HG02840 (cell line): Measurements from ENCODE around the gene PXK.
A peak's percentile ranks its signal among the peaks of the same experiment; 100 is the strongest.
"Not testable (repeated sequence)": the region's sequence is repeated elsewhere in the genome, so short reads cannot be mapped to it uniquely, and the experiment has no call there.

Experiments used
- ATAC-seq: cut with Tn5 transposase; IDR thresholded peaks from one replicate; pipeline ENCODE4 v1.9.1; 2021; ENCODE audit warnings: mild to moderate bottlenecking, moderate library complexity, moderate number of reproducible peaks; ENCODE audit not compliant: unreplicated experiment, low FRiP score

Gene PXK

DNA sequence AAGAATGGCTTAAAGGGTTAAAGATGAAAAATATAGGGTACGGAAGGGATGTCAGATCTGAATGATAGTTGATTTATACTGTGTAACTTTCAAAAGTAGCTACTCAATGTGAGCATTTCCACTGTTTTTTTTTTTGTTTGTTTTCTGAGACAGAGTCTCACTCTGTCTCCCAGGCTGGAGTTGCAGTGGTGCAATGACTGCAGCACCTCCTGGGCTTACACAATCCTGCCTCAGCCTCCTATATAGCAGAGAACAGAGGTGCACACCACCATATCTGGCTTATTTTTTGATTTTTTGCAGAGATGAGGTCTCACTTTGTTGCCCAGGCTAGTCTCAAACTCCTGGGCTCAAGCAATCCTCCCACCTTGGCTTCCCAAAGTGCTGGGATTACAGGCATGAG is 9.9 kb upstream of the PXK start:
- ATAC-seq = no peak

DNA sequence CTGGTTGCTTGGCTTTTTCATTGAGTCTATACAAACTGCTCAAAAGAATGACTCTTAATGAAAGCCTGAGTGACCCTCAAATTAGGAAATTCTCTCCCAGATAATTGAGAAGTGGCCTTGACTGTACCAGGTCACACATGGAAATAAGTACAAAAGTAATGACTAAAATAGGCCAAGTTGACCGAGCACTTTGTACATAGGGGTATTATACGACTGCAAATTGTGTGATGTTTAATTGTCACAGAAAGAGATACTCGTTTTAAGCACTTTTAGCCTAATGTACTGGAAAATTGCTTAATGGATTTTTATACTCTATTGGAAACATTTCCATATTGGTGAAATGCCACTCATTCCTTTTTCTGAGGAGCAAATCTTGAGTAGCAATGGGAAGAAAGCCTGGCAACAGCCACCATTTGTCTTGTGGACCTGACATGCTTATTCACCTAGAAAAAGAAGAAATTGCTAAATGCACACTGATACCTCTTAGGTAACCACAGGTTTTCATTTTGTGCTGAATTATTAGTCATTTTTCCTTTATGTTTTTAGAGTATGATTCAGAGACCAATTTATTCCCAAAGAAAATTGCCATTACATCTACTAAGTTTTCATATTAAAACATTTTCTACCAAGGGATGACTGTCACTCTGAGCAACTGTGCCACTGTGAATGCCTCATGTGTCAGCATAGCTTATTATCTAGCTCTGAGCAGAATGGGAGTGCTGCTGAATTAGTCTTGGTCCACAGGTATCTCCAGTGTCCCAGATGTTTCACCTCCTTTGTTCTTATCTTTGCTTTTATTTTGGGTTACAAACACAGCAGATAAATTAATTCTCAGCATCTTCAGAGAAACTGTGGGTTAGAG is 8.9 kb upstream of the PXK start:
- no peak for ATAC-seq

DNA sequence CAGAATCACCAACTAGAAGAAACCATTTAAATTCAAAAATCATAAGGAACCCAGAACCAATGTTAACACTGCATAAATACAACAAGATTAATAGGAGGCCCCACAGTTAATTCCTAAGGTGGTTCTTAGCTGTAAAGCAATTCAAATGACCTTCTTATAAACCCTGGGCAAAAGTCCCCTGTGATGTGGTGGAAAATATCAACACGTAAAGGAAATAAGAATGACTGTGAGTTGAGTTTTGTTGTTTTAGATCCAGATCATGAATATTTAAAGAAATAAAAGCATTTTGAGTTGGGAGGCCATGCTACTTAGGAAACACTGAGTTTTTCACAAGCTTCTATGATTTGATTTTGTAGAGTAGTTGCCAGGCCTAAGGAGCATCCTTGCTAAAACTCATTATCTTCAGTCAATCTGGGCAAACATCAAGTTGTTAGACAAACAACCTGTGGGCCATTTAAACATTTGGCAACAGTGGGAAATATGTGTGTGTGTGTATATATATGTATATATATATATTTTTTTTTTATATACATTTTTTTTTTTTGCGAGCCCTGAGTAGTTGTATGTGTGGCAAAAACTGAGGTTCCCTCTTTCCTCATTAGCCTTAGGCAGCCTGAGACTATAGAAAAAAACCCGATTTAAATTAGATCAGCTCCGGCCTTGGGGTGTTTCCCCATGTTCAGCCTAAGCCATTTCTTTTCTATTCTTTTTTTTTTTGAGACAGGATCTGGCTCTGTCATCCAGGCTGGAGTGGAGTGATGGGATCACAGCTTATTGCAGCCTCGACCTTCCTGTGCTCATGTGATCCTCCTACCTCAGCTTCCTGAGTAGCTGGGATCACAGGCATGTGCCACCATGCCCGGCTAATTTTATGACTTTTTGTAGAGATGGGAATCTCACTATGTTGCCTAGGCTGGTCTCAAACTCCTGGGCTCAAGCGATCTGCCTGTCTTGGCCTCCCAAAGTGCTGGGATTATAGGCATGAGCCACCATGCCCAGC is 8.0 kb upstream of the PXK start:
- no peak for ATAC-seq

DNA sequence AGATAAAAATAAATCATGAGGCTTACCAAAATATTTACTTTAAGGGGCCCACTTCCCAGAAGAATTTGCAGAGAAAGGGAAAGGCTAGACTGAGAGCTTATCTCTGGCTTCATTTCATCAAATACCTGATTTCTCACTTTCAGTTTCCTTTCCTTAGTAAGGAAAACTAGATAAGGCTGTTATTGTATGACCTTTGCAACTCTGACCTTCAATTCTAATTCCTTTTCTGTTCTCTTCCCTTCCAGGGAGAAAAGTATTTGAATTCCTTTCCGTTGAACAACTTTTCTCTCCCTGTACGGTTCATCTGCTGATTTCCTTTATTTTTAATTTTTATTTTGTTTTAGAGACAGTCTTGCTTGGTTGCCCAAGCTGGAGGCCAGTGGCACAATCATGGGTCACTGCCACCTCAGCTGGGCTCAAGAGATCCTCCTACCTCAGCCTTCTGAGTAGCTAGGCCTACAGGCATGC is 7.1 kb upstream of the PXK start:
- no peak for ATAC-seq

DNA sequence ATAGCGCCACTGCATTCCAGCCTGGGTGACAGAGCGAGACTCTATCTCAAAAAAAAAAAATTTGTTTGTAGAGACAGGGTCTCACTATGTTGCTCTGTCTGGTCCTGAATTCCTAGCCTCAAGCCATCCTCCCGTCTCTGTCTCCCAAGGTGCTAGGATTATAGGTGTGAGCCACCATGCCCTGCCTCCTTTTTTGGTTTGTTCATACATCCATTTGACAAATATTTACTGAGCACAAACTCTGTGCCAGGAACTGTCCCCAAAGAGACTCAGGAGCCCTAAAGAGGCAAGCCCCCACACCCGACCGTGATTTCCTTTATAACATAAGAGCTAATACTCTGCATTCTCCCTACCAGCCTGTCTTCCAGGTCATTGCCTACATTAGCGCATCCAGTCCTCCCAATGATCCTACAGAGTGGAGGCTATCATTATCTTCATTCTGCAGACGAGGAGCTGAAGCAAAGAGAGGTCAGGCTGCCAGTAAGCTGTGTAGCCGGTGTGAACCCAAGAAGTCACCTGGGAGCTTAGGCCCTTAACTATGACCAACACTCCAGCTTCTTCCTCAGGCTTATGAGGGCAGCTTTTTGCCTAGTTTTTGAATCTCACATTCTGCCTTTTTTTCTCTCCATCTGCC is 6.3 kb upstream of the PXK start:
- ATAC-seq = no peak

DNA sequence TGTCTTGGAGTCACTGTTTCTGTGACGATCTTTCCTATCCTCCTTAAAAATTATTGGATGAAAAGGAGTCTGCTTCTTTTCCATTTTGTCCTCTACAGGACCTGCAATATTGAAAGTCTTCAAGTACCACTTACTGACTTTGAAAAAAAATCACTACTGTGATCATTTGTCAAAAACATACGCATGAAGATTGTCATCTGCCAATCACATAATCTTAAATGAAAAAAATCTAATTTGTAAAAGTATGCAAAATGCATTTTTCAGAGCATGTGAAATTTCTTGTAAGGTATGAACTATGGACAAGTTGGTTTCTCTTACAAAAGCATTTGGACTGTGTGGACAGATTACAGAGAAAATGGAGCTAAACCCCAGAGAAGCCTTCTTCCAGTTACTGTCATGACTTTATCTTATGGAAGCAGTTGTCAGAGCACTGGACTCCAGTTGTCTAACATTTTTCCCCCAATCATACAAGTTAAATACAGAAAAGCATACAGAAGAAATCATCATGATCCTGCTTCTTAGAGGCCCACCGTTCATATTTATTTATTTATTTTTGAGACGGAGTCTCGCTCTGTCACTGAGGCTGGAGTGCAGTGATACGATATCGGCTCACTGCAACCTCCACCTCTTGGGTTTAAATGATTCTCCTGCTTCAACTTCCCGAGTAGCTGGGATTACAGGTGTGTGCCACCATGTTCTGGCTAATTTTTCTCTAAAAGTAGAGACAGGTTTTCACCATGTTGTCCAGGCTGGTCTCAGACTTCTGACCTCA is 3.4 kb upstream of the PXK start:
- ATAC-seq = no peak

DNA sequence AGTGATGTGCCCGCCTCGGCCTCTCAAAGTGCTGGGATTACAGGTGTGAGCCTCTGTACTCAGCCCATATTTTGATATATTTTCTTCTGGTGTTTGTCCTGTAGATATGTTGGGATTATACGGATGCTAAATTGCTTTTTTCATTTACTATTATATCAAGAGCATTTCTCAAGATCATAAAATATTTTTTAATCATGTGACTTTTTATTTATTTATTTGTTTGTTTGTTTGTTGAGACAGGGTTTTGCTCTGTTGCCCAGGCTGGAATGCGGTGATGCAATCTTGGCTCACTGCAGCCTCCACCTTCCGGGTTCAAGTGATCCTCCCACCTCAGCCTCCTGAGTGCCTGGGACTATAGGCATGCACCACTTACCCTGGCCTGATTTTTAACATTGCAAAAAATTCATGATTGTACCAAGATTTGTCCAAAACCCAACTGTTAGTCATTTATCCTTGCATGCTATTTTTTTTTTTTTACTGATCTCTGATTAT is 2.7 kb upstream of the PXK start:
- ATAC-seq = no peak

DNA sequence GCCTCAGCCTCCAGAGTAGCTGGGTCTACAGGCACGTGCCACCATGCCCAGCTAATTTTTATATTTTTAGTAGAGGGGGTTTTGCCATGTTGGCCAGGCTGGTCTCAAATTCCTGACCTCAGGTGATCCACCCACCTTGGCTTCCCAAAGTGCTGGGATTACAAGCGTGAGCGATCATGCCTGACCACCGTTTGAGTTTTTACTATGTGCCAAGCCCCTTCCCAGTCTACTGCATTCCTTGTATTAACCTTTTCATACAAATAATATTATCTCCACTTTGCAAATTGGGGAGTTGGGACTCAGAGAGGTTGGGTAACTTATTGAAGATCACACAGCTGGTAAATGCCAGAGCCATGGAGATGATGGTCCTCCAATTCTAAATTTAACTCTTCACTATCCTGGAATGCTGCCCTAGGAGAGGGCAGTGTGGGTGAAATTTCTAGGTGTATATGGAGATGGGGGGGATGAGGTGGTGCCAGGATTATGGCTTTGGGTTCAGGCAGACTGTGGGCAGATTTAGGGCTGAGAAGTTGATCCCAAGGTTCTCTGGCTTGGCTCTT is 1.0 kb upstream of the PXK start:
- no peak for ATAC-seq

DNA sequence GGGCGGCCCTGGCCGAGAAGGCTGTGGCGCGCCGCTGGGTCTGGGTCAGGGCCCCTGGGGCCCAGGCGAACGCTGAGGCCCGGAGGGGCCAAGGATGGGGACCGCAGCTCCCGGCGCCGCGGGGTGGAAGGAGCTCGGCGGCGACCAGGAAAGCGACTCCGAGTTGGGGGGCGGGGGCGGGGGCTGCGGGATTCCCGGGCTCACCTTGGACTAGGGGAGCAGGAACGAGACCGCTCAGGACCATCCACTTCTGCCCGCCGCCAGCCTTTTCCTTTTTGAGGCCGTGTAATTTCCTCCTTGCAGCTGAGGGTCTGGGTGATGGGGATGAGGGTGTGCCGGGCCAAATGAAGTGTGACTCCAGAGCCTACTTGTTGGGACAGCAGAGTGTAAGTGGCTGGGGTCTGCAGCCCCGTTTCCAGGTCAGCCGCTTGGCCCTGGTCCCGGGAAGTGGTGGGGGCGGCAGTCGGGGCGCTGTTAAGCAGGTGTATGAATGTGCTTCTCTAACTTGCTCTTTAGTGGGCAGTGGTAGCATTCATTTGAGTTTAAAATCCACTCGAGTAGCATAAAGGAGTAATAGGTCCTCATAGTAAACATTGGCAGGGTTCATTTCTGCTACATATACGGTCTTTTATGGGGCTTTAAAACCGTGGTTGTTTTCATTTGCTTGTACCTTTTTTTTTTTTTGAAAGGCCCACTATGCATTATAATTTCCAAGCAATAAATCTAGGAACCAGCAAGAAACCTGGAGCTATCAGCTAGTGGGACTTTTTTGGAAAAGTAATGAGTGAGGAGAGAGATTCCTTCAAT is 717 bp downstream of the PXK start:
- ATAC-seq = peak; percentile 27

DNA sequence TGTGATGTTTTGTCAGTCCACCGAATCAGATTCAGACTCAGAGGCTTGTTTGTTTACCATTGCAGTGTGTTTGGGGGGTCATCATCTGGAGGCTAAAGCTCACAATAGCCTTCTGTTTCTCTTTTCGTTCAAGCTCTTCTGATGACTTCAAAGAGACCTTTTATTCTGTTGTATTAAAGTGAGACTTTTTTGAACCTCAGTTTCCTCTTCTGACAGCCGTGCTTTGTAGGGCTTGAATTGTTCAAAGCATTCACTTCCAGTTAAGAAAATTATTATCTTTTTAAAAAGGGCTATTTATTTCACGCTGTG is 1.3 kb downstream of the PXK start:
- no peak for ATAC-seq

DNA sequence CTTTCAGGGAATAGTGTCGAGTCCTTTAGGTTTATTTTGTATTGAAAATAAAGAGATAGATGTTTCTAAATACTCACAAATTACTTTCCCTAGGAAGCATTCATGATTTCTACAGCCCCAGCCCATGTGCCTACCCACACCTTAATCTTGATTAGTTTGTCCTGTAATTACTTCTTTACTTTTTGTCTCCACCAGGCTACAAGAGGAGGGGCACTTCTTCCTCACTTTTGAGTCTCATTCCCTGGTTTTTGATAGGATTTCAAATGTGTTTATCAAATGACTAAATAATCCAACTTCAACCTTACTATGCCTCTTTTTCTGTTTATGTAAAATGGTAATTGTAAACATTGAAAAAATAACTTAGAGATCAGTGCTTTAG is 1.8 kb downstream of the PXK start:
- no peak for ATAC-seq

DNA sequence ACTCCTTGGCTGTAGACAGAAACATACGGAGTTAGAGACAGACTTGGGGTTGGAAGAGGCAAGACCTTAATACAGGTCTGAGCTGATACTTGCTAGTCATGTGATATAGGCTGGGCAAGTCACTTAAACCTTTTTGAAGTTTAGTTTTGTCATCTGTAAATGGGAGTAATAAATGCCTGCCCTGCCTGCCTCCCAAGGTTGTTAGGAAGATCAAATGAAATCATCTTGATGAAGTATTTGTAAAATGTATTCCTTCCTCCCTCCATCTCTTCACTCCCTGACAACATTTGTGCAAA is 2.9 kb downstream of the PXK start:
- no peak for ATAC-seq

DNA sequence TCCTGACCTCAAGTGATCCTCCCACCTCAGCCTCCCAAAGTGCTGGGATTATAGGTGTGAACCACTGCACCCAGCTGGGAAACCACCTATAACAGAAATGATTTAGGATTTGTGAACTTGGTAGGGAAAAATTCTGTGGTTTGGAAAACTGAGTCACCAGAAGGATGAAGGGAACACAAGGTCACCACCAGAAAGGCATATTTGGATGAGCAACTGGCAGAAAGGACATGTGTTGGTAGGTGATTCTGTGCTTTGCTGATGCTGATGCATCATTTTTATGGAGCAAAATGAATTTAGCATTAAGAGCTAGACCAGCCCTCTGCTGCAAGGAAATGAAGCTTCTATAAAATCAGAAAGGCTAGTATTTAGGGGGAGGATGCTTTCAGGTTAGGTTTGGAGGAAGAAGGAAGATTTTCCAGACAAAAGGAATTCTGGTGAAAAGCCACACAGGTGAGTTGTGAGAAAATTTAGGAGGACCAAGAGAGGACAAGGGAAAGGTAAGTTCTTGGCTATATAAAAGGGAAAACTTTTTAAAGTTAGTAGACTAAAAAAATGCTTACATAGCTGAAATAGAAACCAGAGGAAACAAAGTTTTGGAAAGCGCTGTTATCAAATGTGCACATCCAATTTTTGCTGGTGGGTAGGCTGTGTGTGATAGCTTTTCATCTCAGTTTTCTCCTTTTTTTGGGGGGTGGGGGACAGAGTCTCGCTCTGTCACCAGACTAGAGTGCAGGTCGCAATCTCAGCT is 3.6 kb downstream of the PXK start:
- ATAC-seq = no peak

DNA sequence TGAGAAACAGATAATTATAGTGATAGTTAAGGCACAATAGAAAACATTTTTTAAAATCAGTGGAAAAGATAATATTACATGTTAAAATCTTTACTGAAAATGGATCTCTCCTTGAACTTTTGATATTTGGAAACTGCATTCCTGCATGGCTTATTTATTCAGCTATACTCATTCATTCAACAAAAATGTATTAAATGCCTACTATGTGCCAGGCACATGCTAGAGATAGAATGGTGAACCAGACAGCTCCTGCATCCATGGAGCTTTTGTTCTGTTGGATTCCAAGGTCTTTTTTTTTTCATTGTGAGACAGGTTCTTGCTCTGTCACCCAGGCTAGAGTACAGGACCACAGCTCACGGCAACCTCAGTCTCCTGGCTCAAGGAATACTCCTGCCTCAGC is 4.5 kb downstream of the PXK start:
- ATAC-seq = no peak

DNA sequence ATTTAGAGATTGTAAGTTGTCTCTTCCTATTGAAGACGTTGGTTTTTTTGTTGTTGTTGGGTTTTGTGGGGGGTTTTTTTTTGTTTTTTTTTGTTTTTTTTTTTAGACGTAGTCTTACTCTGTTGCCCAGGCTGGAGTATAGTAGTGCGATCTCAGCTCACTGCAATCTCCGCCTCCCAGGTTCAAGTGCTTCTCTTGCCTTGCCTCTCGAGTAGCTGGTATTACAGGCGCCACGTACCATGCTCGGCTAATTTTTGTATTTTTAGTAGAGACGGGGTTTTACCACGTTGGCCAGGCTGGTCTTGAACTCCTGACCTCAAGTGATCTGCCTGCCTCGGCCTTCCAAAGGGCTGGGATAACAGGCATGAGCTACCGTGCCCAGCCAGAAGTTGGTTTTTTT is 6.5 kb downstream of the PXK start:
- ATAC-seq = not testable (repeated sequence)

DNA sequence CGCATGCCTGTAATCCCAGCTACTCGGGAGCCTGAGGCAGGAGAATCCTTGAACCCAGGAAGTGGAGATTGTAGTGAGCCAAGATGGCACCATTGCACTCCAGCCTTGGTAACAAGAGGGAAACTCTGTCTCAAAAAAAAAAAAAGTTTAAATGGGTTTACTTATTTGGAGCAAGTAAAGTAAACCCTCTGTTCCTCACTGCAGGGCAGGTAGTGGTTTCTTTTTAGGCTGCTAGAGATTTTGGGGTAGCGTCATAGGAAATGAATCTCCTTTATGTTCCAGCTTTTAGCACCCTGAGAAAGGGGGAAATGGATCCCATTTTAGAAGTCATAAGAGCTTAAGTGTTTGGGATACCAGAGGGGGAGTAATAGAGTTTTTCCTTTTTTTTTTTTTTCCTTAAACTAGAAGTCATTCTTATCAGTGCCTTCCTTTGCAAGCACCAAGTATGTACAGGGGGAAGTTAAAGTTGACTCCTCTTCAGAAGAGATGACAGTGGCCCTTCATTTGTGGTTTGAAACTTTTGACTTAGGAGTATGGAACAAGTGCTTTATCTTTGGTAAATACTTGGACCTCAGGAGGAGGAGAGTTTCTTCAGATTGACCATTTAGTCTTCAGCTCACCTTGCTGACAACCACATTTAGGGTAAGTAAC is 8.0 kb downstream of the PXK start:
- no peak for ATAC-seq

DNA sequence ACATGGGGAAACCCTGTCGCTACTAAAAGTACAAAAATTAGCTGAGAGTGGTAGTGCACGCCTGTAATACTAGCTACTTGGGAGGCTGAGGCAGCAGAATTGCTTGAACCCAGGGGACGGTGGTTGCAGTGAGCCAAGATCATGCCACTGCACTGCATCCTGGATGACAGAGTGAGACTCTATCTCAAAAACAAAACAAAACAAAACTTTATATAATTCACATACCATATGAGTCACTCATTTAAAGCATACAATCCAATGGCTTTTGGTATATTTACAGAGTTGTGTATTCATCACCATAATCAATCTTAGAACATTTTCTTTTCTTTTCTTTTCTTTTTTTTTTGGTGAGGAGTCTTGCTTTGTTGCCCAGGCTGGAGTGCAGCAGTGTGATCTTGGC is 8.7 kb downstream of the PXK start:
- no peak for ATAC-seq

DNA sequence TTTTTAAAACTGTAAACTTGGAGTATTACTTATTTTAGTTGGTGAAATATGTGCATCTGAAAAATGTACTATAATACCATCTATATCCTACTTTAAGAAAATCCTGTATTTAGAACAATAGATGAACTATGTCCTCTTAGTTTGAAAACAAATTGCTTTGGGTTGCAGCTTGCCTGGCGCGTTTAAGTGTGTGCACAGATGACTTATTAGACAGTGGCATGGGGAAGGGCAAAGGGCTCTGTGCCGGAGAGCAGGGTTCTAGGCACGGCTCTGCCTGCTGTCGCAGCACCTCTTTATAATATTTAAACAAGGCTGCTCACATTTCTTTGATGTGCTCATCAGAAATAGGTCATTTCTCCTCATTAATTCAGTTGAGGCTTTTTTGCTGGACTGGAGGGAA is 10.0 kb downstream of the PXK start:
- ATAC-seq = no peak
